AG09309 (cell line): ENCODE data around the gene EVL.

Experiments used
- DNase-seq: peaks from one replicate; pipeline ENCODE4 v3.0.0-alpha.2; 2010; ENCODE audit warnings: low read depth
- H3K4me3 ChIP-seq: 2 replicates; pipeline ENCODE4 v1.5.1; 2011; ENCODE audit warnings: mild to moderate bottlenecking, low read depth, low read length, moderate library complexity; ENCODE audit not compliant: control insufficient read depth
- TF ChIP-seq, protein P1 (sequence below): IDR thresholded peaks from 2 replicates; pipeline ENCODE4 v1.5.1; 2011; ENCODE audit warnings: mild to moderate bottlenecking, low read depth, low read length, inconsistent platforms; ENCODE audit not compliant: insufficient read depth, control insufficient read depth; ENCODE audit errors: missing control alignments

The EVL gene

DNA sequence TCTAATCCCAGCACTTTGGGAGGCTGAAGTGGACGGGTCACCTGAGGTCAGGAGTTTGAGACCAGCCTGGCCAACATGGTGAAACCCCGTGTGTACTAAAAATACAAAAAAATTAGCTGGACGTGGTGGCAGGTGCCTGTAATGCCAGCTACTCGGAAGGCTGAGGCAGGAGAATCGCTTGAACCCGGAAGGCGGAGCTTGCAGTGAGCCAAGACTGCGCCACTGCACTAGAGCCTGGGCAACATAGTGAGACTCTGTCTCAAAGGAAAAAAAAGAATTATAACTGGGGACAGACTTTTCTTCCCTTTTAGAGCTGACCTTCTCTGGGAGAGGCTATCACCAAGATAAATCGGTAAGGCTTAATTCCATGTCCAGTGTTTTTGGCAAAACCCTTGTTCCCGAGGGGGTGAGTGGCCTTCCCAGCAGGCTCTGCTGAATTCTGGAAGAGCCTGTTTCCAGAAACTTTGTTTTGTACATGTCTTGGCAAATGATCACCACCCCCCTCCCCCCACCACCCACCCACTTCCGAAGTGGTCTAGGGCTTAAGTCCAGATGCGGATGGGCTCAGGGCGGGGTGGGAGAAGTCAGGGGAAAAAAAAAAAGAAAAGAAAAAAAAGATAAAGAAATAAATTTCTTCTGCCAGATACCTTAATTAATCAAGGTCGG, 126.5 kb downstream of the EVL start:
- no peak overlapping the region for H3K4me3 ChIP-seq
- TF ChIP-seq, protein P1, sequence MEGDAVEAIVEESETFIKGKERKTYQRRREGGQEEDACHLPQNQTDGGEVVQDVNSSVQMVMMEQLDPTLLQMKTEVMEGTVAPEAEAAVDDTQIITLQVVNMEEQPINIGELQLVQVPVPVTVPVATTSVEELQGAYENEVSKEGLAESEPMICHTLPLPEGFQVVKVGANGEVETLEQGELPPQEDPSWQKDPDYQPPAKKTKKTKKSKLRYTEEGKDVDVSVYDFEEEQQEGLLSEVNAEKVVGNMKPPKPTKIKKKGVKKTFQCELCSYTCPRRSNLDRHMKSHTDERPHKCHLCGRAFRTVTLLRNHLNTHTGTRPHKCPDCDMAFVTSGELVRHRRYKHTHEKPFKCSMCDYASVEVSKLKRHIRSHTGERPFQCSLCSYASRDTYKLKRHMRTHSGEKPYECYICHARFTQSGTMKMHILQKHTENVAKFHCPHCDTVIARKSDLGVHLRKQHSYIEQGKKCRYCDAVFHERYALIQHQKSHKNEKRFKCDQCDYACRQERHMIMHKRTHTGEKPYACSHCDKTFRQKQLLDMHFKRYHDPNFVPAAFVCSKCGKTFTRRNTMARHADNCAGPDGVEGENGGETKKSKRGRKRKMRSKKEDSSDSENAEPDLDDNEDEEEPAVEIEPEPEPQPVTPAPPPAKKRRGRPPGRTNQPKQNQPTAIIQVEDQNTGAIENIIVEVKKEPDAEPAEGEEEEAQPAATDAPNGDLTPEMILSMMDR, result no peak
- DNase-seq, result no peak

DNA sequence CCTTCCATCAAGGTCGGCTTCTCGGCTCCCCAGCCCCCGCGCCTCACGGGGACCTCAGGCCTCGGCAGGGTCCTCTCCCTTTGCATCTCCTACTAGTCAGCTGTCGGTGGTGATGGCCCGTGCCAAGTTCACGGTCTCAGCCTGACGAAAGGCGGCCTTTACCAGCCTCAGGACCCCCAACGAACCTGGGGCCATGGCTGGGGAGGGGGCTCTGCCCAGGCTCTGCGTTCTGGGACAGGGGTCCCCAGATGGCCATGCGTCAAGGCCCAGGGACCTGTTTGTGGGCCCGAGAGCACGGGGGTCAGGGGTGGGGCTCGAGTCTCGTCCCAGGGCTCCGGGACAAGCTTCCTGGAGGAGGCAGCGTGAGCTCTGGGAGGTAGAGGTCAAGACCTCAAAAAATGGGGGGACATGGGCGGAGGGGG, 127.0 kb downstream of the EVL start:
- H3K4me3 ChIP-seq, result peak overlapping the region; percentile 65
- TF ChIP-seq, protein P1, result no peak
- no peak for DNase-seq

DNA sequence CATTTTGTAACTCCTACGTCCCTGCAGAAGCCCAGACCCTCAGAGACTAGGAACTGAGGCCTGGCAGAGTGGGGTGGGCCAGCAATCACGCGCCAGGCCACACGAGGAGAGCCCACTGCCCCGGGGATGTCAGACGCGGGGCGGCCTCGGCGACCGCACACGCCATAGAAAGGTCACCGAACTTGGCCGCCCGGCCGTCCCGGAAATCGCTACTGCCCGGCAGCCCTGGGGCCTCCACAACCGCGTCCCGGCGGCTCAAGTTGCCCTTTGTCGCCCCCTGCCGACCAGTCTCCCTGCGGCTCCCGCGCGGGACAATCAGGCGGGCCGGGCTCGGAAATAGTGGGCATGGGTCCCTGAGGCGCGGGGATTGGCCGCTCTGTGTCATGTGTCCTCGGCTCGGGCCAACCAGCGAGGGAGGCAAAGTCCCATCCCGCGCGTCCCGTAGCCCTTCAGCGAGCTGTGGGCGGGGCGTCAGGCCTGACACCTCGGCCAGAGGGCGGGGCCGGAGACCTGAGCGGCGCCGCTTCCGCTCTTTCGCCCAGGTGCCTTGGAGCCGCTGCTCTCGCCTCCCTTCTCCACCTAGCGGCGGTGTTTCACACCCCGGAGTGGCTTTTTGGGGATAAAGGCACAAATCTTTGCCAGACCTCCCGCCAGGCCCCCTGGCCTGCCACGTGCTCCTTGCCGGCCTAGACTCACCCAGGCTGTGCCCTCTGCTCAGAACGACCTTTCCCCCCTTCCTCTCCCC, 127.6 kb downstream of the EVL start:
- H3K4me3 ChIP-seq, result peak overlapping the region; percentile 65
- peak; percentile 75 for DNase-seq

More for the DNA sequence above, 127.6 kb downstream of the EVL start:
- TF ChIP-seq, protein P1, result peak; percentile 95
